Suprapubic skin (tissue), 4 donors: Measurements from ENCODE around the gene IFT172.

Experiments used
- EP300 ChIP-seq: sonication (generic); formaldehyde crosslinking; IDR thresholded peaks from one replicate; pipeline ENCODE4 v1.6.1; 2017; ENCODE audit warnings: antibody characterized with exemption
- POLR2A ChIP-seq, 2 donors: fragments of 450-650 bp; IDR thresholded peaks; one replicate each; pipeline ENCODE4 v1.6.1; 2017; ENCODE audit warnings: antibody characterized with exemption in 2 of 2, mild to moderate bottlenecking in 2 of 2, moderate library complexity in 2 of 2
- POLR2AphosphoS5 ChIP-seq, 3 donors: sonication (generic); formaldehyde crosslinking; IDR thresholded peaks; one replicate each; pipeline ENCODE4 v1.6.1; 2017; ENCODE audit warnings: antibody characterized with exemption in 3 of 3
- TF ChIP-seq, protein P1 (sequence below), 2 donors: fragments of 200-600 bp in 1 of 2; fragments of 450-650 bp in 1 of 2; sonication (generic) in 1 of 2; IDR thresholded peaks; one replicate each; pipeline ENCODE4 v1.5.1; 2016 to 2019; ENCODE audit warnings: antibody characterized with exemption in 2 of 2, mild to moderate bottlenecking in 1 of 2, moderate library complexity in 1 of 2

DNA sequence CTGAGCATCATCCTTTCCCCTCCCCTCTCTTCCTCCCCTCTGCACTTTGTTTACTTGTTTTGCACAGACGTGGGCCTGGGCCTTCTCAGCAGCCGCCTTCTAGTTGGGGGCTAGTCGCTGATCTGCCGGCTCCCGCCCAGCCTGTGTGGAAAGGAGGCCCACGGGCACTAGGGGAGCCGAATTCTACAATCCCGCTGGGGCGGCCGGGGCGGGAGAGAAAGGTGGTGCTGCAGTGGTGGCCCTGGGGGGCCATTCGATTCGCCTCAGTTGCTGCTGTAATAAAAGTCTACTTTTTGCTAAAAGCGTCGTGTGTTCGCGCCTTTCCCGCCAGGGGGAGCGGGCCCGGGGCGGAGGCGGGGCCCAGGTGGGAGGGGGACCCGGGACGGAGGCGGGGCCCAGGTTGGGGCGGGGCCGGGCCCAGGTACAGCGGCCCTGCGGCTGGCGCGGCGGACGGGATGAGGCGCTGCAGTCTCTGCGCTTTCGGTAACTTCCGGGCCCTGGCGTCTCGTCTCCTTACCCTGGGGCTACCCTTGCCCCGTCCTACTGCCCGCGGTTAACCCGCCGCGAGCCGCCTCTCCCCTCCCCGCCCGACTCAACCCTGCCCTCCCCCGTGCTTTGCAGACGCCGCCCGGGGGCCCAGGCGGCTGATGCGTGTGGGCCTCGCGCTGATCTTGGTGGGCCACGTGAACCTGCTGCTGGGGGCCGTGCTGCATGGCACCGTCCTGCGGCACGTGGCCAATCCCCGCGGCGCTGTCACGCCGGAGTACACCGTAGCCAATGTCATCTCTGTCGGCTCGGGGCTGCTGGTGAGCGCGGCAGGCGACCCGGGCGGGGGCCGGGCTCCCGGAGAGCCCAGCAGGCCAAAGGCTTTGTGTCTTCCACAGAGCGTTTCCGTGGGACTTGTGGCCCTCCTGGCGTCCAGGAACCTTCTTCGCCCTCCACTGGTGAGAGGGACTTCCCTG, 47.3 kb downstream of the IFT172 start, which contains the start of gene KRTCAP3:
- TF ChIP-seq, protein P1, sequence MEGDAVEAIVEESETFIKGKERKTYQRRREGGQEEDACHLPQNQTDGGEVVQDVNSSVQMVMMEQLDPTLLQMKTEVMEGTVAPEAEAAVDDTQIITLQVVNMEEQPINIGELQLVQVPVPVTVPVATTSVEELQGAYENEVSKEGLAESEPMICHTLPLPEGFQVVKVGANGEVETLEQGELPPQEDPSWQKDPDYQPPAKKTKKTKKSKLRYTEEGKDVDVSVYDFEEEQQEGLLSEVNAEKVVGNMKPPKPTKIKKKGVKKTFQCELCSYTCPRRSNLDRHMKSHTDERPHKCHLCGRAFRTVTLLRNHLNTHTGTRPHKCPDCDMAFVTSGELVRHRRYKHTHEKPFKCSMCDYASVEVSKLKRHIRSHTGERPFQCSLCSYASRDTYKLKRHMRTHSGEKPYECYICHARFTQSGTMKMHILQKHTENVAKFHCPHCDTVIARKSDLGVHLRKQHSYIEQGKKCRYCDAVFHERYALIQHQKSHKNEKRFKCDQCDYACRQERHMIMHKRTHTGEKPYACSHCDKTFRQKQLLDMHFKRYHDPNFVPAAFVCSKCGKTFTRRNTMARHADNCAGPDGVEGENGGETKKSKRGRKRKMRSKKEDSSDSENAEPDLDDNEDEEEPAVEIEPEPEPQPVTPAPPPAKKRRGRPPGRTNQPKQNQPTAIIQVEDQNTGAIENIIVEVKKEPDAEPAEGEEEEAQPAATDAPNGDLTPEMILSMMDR (IDR thresholded peaks at IDR 0.05) = peak in 1 of 2 donors; percentile 29
- no peak for TF ChIP-seq POLR2AphosphoS5 (IDR thresholded peaks at IDR 0.05)
- no peak for TF ChIP-seq POLR2A (IDR thresholded peaks at IDR 0.05)
- TF ChIP-seq EP300 = no peak
